NCI-H226 (cell line): ENCODE data around the gene CNTF.

Experiments used
- DNase-seq: peaks from one replicate; pipeline ENCODE4 v3.0.0-alpha.2; 2015

CNTF gene

DNA sequence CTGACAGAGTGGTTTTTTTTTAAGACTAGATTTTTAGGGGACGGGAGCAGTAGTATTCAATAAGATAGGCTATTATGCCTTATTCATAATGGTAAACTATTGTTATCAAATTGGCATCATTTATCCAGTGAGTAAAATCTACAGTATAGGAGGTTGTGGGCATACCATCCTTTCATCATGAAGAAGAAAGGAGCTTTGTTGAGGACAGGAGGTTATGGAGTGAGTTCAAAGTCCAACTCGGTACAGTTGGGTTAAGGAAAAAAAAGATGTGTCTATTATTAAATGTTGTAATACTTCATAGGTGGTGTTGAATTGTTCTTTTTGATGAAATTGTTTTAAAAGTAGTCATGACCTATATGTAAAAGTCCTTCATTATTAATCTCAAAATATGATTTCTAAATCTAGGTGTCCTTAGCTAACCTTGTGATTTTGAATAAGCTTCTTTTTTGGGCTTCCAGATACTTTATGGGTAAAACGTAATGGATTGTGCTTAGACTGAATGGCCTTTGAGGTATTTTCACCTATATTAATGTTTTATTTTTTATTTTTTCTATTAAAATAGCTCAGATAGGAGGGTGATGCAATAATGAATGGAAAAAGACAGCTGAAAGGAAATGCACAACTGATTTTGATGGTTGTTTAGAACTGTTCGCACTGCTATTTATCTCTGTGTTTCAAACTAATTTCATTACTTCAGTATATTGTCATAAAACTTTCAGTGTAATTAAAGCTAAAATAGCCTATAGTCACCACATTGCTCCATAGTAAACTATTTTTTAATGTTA lies 15.3 kb upstream of the CNTF start:
- no peak for DNase-seq

DNA sequence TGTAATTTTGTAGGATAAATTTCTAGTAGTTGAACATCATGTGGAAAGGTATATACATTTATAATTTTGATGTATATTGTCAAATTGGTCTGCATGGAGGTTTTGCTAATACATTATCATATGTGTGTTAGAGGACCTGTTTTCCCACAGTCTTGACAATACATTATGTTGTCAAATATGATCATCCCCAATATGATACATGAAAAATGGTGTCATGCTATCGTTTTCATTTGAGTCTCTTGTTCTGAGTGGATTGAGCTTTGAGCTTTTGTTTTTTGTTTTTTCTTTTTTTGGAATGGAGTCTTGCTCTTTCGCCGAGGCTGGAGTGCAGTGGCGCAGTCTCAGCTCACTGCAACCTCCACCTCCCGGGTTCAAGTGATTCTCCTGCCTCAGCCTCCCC lies 14.1 kb upstream of the CNTF start:
- no peak for DNase-seq

DNA sequence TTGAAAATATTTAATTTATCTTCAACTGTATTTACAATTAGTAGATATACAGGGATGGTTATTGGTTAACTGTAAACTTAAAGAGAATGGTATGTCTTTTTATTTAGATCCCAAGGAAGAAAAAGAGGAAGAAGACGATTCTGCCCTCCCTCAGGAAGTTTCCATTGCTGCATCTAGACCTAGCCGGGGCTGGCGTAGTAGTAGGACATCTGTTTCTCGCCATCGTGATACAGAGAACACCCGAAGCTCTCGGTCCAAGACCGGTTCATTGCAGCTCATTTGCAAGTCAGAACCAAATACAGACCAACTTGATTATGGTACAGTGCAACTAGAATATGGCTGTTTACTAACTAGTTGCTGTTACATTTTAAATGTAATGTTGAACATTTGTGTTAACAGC lies 12.7 kb upstream of the CNTF start:
- DNase-seq: no peak

- no peak for DNase-seq
These were observed 9.2 kb upstream of the CNTF start for GRCh38 chr11:58613228-58613627.

- DNase-seq: no peak
These were observed 6.9 kb upstream of the CNTF start for GRCh38 chr11:58615559-58615958.

- DNase-seq: peak; percentile 76
These were observed 5.9 kb upstream of the CNTF start for GRCh38 chr11:58616594-58616993.

GRCh38 chr11:58617976-58618557 lies 4.4 kb upstream of the CNTF start:
- no peak for DNase-seq

DNA sequence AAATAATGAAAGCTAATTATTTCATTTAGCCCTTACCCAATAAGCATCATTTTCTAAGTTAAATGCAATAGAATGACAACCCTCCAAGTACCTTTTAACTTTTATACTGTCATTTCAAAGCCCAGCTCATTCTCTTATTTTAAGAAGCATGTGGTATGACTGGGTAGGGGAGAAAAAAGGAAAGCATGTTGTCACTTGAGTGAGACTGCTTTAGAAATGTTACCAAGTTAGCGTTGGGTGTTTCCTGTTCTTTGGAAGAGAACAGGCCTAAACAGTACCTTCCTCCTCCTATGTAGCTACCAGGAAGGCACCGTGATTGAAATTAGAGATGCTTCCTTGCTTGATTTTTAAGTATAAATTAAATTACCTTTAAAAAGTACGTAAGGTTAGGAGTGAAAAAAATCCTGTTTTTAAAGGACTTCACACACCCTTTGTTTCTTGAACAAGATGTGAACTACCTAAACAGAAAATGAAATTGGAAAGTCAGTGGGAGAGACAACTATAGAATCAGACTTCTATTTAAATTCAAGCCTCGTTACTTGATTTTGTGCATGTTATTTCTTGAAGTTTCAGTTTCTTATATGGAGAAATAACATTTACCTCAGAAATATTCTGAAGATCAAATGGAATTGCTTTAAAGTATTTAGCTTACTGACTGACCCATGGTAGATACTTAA lies 741 bp upstream of the CNTF start:
- DNase-seq: no peak

- DNase-seq: no peak
These were observed 2.6 kb downstream of the CNTF start for GRCh38 chr11:58625086-58625485.

- peak; percentile 53 for DNase-seq
These were observed 3.5 kb downstream of the CNTF start for GRCh38 chr11:58625826-58626460.

- peak; percentile 10 for DNase-seq
These were observed 4.5 kb downstream of the CNTF start for GRCh38 chr11:58626934-58627483.

DNA sequence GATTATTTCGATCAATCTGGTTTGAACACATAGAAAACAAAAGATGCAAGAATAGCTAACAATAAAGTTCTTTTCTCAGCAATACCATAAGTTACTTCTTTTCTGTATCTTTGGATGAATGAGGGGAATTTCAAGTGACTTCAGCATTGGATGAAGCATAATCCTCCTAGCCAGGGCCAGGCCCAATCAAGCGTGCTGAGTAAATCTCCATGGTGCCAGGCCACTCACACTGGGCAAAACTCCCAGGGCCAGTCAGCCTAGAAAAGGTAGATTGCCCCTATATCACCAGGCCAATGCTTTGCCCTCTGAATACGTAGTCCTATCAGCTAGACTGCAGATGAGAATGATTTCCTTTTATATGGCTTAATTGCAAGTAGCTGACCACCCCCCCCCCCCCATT lies 6.0 kb downstream of the CNTF start:
- DNase-seq: peak; percentile 87

DNA sequence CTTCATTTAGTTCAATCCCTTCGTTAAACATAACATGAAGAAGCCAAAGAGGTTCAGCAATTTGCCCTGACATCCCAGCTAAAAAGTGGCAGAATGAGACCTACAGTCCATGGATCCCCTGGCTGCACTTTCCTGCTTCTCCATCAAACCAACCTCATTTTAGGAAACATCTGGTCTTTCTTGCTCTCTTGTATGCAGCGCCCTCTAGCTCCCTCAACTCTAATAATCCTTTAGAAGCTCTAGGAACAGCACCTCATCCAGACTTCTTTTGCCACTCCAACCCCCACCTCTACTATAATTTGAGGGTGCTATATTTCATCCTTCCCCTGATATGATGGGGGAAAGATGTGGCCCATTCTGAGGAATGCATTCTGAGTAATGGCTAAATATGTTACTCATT lies 7.4 kb downstream of the CNTF start:
- peak; percentile 43 for DNase-seq

DNA sequence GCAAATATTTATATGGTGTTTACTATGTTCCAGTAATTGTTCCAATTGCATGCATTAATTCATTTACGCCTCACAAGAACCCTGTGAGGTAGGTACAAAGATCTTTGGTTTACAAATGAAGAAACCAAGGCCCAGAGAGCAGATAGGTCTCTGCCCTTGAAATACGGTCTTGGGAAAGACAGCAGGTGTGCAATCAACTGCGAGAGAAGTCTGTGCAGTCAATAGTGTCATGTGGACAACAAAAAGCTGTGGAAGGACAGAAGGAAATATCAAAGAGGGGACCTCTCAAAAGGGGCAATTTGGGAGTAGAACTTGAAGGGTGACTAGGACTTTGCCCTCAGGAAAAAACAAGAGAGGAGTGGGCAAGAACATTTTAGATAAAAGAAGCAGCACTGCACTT lies 8.9 kb downstream of the CNTF start:
- no peak for DNase-seq

DNA sequence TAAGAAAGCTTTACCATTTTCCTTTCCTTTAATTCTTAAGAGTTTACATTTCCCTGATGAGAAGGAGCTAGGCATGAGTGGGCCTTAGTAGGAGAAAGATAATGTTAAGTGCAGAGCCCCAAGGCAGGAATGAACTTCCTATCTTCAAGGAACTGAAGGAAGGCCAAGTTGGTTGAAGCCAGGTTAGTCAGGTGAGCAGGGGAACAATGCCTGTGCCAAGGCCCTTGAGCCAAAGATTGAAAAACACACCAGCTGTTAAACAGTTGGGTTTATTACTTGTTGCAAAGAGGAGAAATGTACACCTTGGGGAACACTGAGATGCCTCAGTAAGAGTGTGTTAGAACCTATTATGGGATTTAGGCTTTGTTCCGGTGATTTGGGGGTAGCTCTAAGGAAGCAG lies 10.0 kb downstream of the CNTF start:
- DNase-seq: no peak

DNA sequence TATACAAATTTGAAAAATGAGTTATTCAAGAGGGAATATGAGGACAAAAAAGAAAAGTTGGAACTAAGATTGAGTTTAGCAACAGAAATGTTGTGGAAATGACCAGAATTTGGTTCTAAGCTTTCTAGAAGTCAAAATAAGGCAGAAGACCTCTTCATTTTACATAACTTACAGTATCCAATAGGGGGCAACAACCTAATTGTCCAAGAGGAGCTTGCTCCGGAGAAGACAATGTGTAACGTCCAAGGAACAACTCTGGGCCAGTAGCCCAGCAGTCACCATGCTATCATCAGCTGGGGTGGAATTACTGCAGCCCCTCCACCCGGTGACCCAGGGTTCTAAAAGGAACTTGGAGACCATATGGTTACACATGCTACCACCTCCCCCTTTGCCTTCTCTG lies 14.1 kb downstream of the CNTF start:
- DNase-seq: no peak

DNA sequence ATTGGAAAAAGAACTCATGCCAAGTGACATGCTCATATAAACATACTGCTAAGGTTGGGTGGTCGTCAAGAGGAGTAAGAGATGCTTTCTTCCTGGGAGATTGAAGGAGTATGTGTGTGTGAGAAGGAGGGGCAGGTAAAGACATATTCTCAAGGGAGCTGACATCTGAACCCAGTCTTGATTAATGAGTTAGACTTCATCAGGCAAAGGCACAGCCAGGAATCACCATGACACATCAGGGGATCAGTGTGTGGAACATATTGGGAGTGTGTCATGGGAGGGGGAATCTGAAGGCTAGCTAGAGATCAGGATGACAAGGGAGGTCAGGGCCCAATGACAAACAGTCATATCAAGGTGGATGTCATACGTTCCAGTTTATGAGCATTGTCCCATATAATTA lies 14.9 kb downstream of the CNTF start:
- DNase-seq: no peak

DNA sequence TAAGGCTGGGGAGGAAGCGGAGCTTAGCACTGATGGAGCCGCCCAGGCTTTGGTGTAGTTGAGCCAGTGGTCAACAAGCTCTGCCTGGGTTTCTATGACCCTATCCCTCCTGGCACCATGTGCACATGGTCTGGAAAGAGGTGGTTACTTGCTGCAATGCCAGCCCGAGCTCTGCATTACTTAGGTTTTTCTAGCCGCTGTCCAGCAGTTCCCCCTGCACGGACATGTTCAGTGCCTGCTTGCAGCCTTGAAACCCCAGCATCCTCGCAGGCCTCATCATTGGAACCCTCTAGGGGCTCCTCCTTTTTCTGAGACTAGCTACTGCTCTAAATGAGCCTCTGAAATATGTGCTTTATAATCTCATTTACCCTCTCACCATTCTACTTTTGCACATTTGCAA lies 16.6 kb downstream of the CNTF start:
- no peak for DNase-seq

- no peak for DNase-seq
These were observed 17.2 kb downstream of the CNTF start for GRCh38 chr11:58639669-58640068.

DNA sequence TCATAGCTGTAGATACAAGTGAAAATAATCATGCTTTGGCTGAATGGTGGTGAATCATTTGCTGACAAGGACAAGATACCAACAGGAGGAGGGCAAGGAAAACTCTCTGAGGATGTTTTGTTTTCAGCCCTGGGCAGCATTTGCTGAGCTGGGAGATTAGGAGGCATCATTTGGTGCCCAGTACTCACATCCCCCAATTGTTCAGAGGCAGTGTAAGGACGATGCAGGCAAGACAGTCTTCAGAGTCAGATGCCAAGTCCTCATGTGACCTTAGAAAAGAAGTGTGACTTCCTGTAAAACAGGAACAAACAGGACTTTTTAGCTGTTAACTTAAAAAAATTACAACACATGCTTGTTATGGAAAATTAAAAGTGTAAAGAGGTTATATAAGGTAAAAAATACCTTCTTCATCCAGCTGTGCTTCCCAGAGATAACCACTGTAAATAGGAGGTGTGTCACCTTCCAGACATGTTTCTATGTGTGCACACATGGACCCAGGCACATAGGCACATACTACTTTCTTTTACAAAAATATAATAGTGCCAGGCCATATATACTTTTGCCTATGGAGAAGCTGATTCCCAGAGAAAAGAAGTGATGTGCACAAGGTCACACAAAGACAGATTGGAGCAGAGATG lies 18.0 kb downstream of the CNTF start:
- DNase-seq: no peak

GRCh38 chr11:58641341-58641740 lies 18.9 kb downstream of the CNTF start:
- no peak for DNase-seq

DNA sequence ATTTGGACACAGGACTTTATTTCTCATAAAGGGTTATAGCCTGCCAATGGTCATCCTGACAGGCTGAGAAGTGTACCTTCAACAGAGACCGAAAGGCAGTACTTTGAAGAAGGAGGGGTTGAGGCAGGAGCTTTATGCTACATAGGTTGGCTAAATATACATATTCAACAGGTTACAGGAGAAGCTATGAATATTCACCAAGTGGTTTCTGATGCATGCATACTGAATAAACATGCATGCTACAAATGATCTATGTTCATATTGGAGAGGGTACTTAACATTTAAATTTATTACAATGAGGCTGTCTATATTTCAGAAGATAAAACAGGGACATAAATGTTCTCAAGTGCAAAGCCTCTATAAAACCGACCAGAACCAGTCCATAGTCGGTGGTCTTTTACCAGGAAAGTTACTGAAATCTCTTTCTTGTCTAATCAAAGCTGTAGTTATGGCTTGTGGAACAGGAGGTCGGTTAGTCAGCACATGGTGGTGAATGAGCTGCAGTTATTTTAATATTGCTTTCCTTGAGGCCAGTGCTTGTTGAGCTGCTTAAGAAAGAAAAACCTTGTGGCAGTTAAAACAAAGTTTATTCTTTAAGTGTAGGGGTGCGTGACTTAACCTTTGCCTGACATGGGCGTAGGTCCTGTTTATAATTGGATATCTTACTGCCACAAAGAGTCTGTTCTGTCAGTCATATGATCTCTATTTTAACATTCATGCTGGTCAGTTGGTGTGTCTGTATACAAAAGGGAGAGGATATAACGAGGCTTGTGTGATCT lies 19.5 kb downstream of the CNTF start:
- DNase-seq: no peak
